Mesenchymal stem cell (in vitro differentiated cells and primary cell): ENCODE results near the gene TNRC6C.
"Not testable (repeated sequence)": the region's sequence is repeated elsewhere in the genome, so short reads cannot be mapped to it uniquely, and the experiment has no call there.

ENCODE experiments used
- DNase-seq: peaks from one replicate; pipeline ENCODE4 v3.0.0-alpha.2; 2013
- H2AFZ ChIP-seq: one replicate; pipeline ENCODE4 v1.6.1; 2013; ENCODE audit warnings: low read depth, mild to moderate bottlenecking, control low read depth, inconsistent platforms, low read length, moderate library complexity
- H2AK5ac ChIP-seq: 2 replicates; pipeline ENCODE4 v1.6.1; 2013; ENCODE audit warnings: low read length, moderate library complexity, mild to moderate bottlenecking, inconsistent platforms; ENCODE audit not compliant: severe bottlenecking
- H2BK120ac ChIP-seq: one replicate; pipeline ENCODE4 v1.6.1; 2013; ENCODE audit warnings: low read depth, mild to moderate bottlenecking, inconsistent platforms, low read length, moderate library complexity
- H2BK12ac ChIP-seq, 2 experiments: one replicate each; pipeline ENCODE4 v1.6.1; 2013; ENCODE audit warnings: inconsistent platforms in 2 of 2, low read length in 2 of 2, mild to moderate bottlenecking in 2 of 2, moderate library complexity in 2 of 2, control low read depth in 1 of 2
- H2BK15ac ChIP-seq: one replicate; pipeline ENCODE4 v1.6.1; 2013; ENCODE audit warnings: mild to moderate bottlenecking, low read depth, inconsistent platforms; ENCODE audit not compliant: poor library complexity, severe bottlenecking
- H2BK5ac ChIP-seq: 2 replicates; pipeline ENCODE4 v1.6.1; 2013; ENCODE audit warnings: low read depth, mild to moderate bottlenecking, low read length, control low read depth, inconsistent platforms; ENCODE audit not compliant: poor library complexity, severe bottlenecking
- H3K14ac ChIP-seq, 2 experiments: one replicate each; pipeline ENCODE4 v1.6.1; 2013; ENCODE audit warnings: inconsistent platforms in 2 of 2, low read length in 2 of 2, control low read depth in 1 of 2, mild to moderate bottlenecking in 1 of 2, moderate library complexity in 1 of 2
- H3K18ac ChIP-seq, 2 experiments: one replicate each; pipeline ENCODE4 v1.6.1; 2013; ENCODE audit warnings: inconsistent platforms in 2 of 2, low read length in 2 of 2, control low read depth in 1 of 2, low read depth in 1 of 2, mild to moderate bottlenecking in 1 of 2
- H3K23ac ChIP-seq, 2 experiments: one replicate each; pipeline ENCODE4 v1.6.1; 2013; ENCODE audit warnings: inconsistent platforms in 2 of 2, low read length in 2 of 2, mild to moderate bottlenecking in 2 of 2, moderate library complexity in 2 of 2, control low read depth in 1 of 2
- H3K27ac ChIP-seq: 2 replicates; pipeline ENCODE4 v1.5.1; 2013; ENCODE audit warnings: mild to moderate bottlenecking, moderate library complexity, low read length, control low read depth, inconsistent platforms; ENCODE audit not compliant: poor library complexity, severe bottlenecking
- H3K27me3 ChIP-seq, 2 experiments: 2 replicates each; pipeline versions ENCODE4 v1.6.1 to v1.7.0; 2013; ENCODE audit warnings: low read length in 2 of 2, mild to moderate bottlenecking in 2 of 2, moderate library complexity in 2 of 2, control low read depth in 1 of 2, inconsistent platforms in 1 of 2; ENCODE audit not compliant: control insufficient read depth in 1 of 2, insufficient read depth in 1 of 2
- H3K36me3 ChIP-seq, 2 experiments: 2 replicates each; pipeline versions ENCODE4 v1.6.1 to v1.7.0; 2013; ENCODE audit warnings: low read length in 2 of 2, control low read depth in 1 of 2, inconsistent platforms in 1 of 2, low read depth in 1 of 2, mild to moderate bottlenecking in 1 of 2; ENCODE audit not compliant: insufficient read depth in 2 of 2, control insufficient read depth in 1 of 2
- H3K4ac ChIP-seq, 2 experiments: one replicate each; pipeline ENCODE4 v1.6.1; 2013; ENCODE audit warnings: inconsistent platforms in 2 of 2, low read length in 2 of 2, mild to moderate bottlenecking in 2 of 2, moderate library complexity in 2 of 2, control low read depth in 1 of 2, low read depth in 1 of 2
- H3K4me1 ChIP-seq: 2 replicates; pipeline ENCODE4 v1.6.1; 2013; ENCODE audit warnings: low read depth, low read length, control low read depth; ENCODE audit not compliant: control insufficient read depth, insufficient read depth
- H3K4me2 ChIP-seq: 2 replicates; pipeline ENCODE4 v1.6.1; 2013; ENCODE audit warnings: low read length, mild to moderate bottlenecking, inconsistent platforms; ENCODE audit not compliant: poor library complexity, severe bottlenecking
- H3K4me3 ChIP-seq, 2 experiments: 2 replicates each; pipeline versions ENCODE4 v1.5.1 to v1.7.0; 2013; ENCODE audit warnings: low read length in 2 of 2, mild to moderate bottlenecking in 2 of 2, control low read depth in 1 of 2, low read depth in 1 of 2; ENCODE audit not compliant: insufficient read depth in 1 of 2
- H3K79me1 ChIP-seq: replicated peaks from 2 replicates; pipeline ENCODE4 v1.6.1; 2013; ENCODE audit warnings: mild to moderate bottlenecking, control low read depth, low read length, inconsistent platforms; ENCODE audit not compliant: poor library complexity, severe bottlenecking
- H3K9ac ChIP-seq: 2 replicates; pipeline ENCODE4 v1.7.0; 2013; ENCODE audit warnings: mild to moderate bottlenecking, low read length, moderate library complexity
- H3K9me3 ChIP-seq: 2 replicates; pipeline ENCODE4 v1.7.0; 2013; ENCODE audit warnings: mild to moderate bottlenecking, low read length; ENCODE audit not compliant: control insufficient read depth
- H4K8ac ChIP-seq: one replicate; pipeline ENCODE4 v1.6.1; 2013; ENCODE audit warnings: inconsistent platforms, mild to moderate bottlenecking, low read length, moderate library complexity
- H4K91ac ChIP-seq: one replicate; pipeline ENCODE4 v1.6.1; 2013; ENCODE audit warnings: mild to moderate bottlenecking, low read length, inconsistent platforms
- WGBS: methylation state at CpG from one replicate; pipeline ENCODE4 v1.1.7; 2013; ENCODE audit warnings: mixed read lengths; 5-methylcytosine and 5-hydroxymethylcytosine counted together

TNRC6C gene

GRCh38 chr17:78066976-78067375 lies 108.5 kb downstream of the TNRC6C start:
- H4K91ac ChIP-seq, H3K4me1 ChIP-seq, H3K14ac ChIP-seq, H3K23ac ChIP-seq, H3K9me3 ChIP-seq, H2BK15ac ChIP-seq, H3K4ac ChIP-seq, H3K27ac ChIP-seq, H2BK5ac ChIP-seq, H2BK120ac ChIP-seq, H2AK5ac ChIP-seq, H3K4me3 ChIP-seq, H3K4me2 ChIP-seq, DNase-seq, H2BK12ac ChIP-seq, H3K18ac ChIP-seq, H2AFZ ChIP-seq, H3K79me1 ChIP-seq, H3K9ac ChIP-seq, H4K8ac ChIP-seq, H3K27me3 ChIP-seq: not testable (repeated sequence)
- WGBS: 99% methylated on average over 4 of the region's 4 CpGs
- peaks cover 5 to 43% of the 10 kb centered on the region in 2 experiments for H3K36me3 ChIP-seq

GRCh38 chr17:78069695-78070094 lies 111.2 kb downstream of the TNRC6C start:
- H2AFZ ChIP-seq: no peak overlapping the region
- peaks cover 5% of the 10 kb centered on the region for H3K4me1 ChIP-seq
- no peak overlapping the region for H2BK120ac ChIP-seq
- no peaks in the 10 kb centered on the region for H3K79me1 ChIP-seq
- H3K9ac ChIP-seq: no peak overlapping the region
- H2BK5ac ChIP-seq: no peak overlapping the region
- no peak overlapping the region for H3K4ac ChIP-seq
- H2BK15ac ChIP-seq: no peak overlapping the region
- H2BK12ac ChIP-seq: no peak overlapping the region
- no peaks in the 10 kb centered on the region for H3K9me3 ChIP-seq
- no peak overlapping the region for H4K8ac ChIP-seq
- no peak overlapping the region for H3K4me3 ChIP-seq
- H3K27ac ChIP-seq: no peak overlapping the region
- H2AK5ac ChIP-seq: no peak overlapping the region
- DNase-seq: no peak
- 88% methylated on average over 2 of the region's 4 CpGs for WGBS
- no peak overlapping the region for H3K14ac ChIP-seq
- no peaks in the 10 kb centered on the region for H3K27me3 ChIP-seq
- H3K23ac ChIP-seq: no peak overlapping the region
- peaks cover 13 to 69% of the 10 kb centered on the region in 2 experiments for H3K36me3 ChIP-seq
- no peak overlapping the region for H3K4me2 ChIP-seq
- H3K18ac ChIP-seq: no peak overlapping the region
- H4K91ac ChIP-seq: no peak overlapping the region

- no peak overlapping the region for H3K4ac ChIP-seq
- no peak overlapping the region for H2BK15ac ChIP-seq
- whole genome bisulfite sequencing: 98% methylated on average over 3 of the region's 3 CpGs
- H3K4me1 ChIP-seq: peaks cover 7% of the 10 kb centered on the region
- no peak overlapping the region for H3K4me3 ChIP-seq
- no peak overlapping the region for H2BK120ac ChIP-seq
- H3K23ac ChIP-seq: no peak overlapping the region
- H3K4me2 ChIP-seq: no peak overlapping the region
- no peak overlapping the region for H2AK5ac ChIP-seq
- H3K14ac ChIP-seq: no peak overlapping the region
- no peak overlapping the region for H2BK12ac ChIP-seq
- H2AFZ ChIP-seq: no peak overlapping the region
- H3K36me3 ChIP-seq: peaks cover 26 to 79% of the 10 kb centered on the region in 2 experiments
- no peak overlapping the region for H3K18ac ChIP-seq
- H3K27ac ChIP-seq: peak overlapping the region; percentile 79
- H4K8ac ChIP-seq: no peak overlapping the region
- no peak overlapping the region for H3K9ac ChIP-seq
- no peak overlapping the region for H2BK5ac ChIP-seq
- no peaks in the 10 kb centered on the region for H3K79me1 ChIP-seq
- H3K27me3 ChIP-seq: no peaks in the 10 kb centered on the region
- H3K9me3 ChIP-seq: no peaks in the 10 kb centered on the region
- no peak overlapping the region for H4K91ac ChIP-seq
- DNase-seq: no peak
Measured at GRCh38 chr17:78072961-78073360, 114.5 kb downstream of the TNRC6C start.

- Histone ChIP-seq H4K91ac (no peak overlapping the region), H3K18ac (no peak overlapping the region), H3K36me3 (peaks cover 28 to 88% of the 10 kb centered on the region in 2 experiments), H2BK5ac (no peak overlapping the region), H3K4me1 (peaks cover 7% of the 10 kb centered on the region), H3K4me2 (no peak overlapping the region), H3K27me3 (no peaks in the 10 kb centered on the region), H3K9ac (no peak overlapping the region), H3K14ac (no peak overlapping the region), H2BK15ac (no peak overlapping the region), H3K9me3 (no peaks in the 10 kb centered on the region), H2AK5ac (no peak overlapping the region), H2AFZ (no peak overlapping the region), H3K4ac (no peak overlapping the region), H4K8ac (no peak overlapping the region), H3K4me3 (no peak overlapping the region), H3K23ac (no peak overlapping the region), H3K27ac (no peak overlapping the region), H2BK120ac (no peak overlapping the region), H2BK12ac (no peak overlapping the region), H3K79me1 (no peaks in the 10 kb centered on the region)
- WGBS: over 99% methylated on average over 8 of the region's 10 CpGs
- no peak for DNase-seq
Measured at GRCh38 chr17:78075011-78075410, 116.5 kb downstream of the TNRC6C start.
